Measurements from ENCODE around the gene COMT. TPM values are rescaled to one million over a fixed set of nuclear protein-coding genes. Genes with fewer than 3 reads are reported as not detected.

The COMT gene
- total and polyA plus RNA-seq, 9 of the 15 experiments (the other 6 are each of a cell fraction or from before 2014, with no cell fraction given): 12.5 to 351 (median 155) TPM

DNA sequence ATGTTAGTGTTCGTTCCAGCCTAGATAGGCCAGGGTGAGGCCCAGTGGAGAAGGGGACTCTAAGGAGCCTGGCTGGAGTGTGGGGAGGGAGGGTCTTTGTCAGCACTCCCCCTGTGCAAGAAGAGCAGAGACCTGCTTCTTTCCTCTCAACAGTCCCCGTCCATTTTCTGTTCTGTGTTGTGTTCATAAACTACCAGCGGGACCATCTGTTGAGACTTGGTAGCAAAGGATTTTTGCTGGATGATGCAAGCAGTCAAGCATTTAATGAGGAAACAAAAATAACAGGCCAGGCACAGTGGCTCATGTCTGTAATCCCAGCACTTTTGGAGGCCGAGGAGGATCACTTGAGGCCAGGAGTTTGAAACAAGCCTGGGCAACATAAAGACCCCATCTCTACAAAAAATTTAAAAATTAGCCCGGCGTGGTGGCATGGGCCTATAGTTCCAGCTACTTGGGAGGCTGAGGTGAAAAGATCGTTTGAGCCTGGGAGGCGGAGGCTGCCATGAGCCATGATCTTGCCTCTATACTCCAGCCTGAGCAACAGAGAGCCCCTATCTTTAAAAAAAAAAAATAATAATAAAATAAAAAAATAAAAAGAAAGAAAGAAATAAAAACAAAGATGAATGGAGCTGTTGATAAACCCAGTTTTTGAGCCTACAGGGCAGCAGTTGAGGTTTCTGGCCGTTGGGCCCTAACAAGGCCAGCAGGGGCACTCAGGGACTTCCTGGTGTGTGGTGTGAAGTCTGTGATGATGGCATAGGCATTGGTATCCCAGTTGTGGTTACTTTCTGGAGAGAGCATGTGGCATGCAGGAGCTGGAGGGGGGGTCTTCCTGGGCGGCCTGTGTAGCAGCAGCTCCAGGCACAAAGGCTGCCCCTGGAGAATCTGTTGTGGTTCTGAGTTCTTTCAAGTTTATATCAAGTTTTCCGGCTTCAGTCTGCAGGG is 1.8 kb downstream of the COMT start:
- DNase-seq (ENCODE audit: extremely low read depth in 1 of 4, low spot score in 3 of 4) (peak in 2 of 4 experiments; percentile 72 to 76), FAIRE-seq (no peak), ATAC-seq (peak; percentile 9)
- H3K79me2 ChIP-seq (ENCODE audit: control insufficient read depth, insufficient read depth, low read length): peaks cover 77% of the 10 kb centered on the region
- no TSS peak for BruUV-seq (replicated peaks)
- H3K9me1 ChIP-seq (ENCODE audit: control insufficient read depth, insufficient read depth, low read length): no peaks in the 10 kb centered on the region
- CTCF ChIA-PET (ENCODE audit: low intra/inter-chr PET ratio): interaction anchor here (0.9 kb wide), 1 partner anchor 220 kb away, joined by 3 read pairs; the partner anchor contains the start of gene GP1BB
- peak overlapping the region; percentile 88 for H3K27ac ChIP-seq (ENCODE audit: extremely low read depth, low read depth, low read length)
- WGBS (ENCODE audit: insufficient coverage, low coverage, missing lambda C conversion rate): 43% methylated on average over 11 of the region's 11 CpGs
- peaks cover 35% of the 10 kb centered on the region for H3K36me3 ChIP-seq (ENCODE audit: control insufficient read depth, insufficient read depth, low read length)
- peak overlapping the region; percentile 98 for H2AFZ ChIP-seq (ENCODE audit: low read depth, low read length)
- intact Hi-C loops (cut with micrococcal nuclease): no loop called here
- in situ Hi-C loops (cut with MboI): no loop called here
- H3K27me3 ChIP-seq (ENCODE audit: control insufficient read depth in 2 of 2, insufficient read depth in 2 of 2, low read length in 2 of 2): no peaks in the 10 kb centered on the region; a peak in 1 of 5 replicates
- POLR2A ChIA-PET: interaction anchor here (0.5 to 4.6 kb wide), 23 partner anchors 9 to 750 kb away, joined by 3 to 48 read pairs (median 3); partner anchors contain the start of gene TRMT2A
- peak overlapping the region; percentile 58 for H3K4me3 ChIP-seq
- H4K20me1 ChIP-seq (replicated peaks; ENCODE audit: control insufficient read depth, insufficient read depth, low read length): peaks cover 4% of the 10 kb centered on the region; the same call in 1 of the 2 replicates
- H3K4me1 ChIP-seq (replicated peaks in 1 of 2; ENCODE audit: control insufficient read depth in 2 of 2, insufficient read depth in 2 of 2, low read length in 2 of 2): peaks cover 45 to 47% of the 10 kb centered on the region in 2 experiments
- peak overlapping the region; percentile 94 to 97 for H3K9ac ChIP-seq (ENCODE audit: insufficient read depth in 1 of 2, low read depth in 2 of 2, low read length in 2 of 2)
- H3K9me3 ChIP-seq (replicated peaks; ENCODE audit: control insufficient read depth, insufficient read depth, low read depth, low read length): no peaks in the 10 kb centered on the region
- H3K4me2 ChIP-seq (ENCODE audit: insufficient read depth, low read length): peak overlapping the region; percentile 96
- TF ChIP-seq CHD1 (IDR thresholded peaks at IDR 0.05; ENCODE audit: low read length) (peak; percentile 6), MYC (IDR thresholded peaks at IDR 0.05; ENCODE audit: low read depth, low read length) (peak; percentile 36; the same call in 1 of the 2 replicates), MYC (CRISPR knock-in tag; IDR thresholded peaks at IDR 0.05; ENCODE audit: borderline replicate concordance, low read depth) (no peak; the same call in none of the 2 replicates), ZNF583 (CRISPR knock-in tag; IDR thresholded peaks at IDR 0.05) (peak; percentile 81), ZNF592 (IDR thresholded peaks at IDR 0.05) (no peak), DMBX1 (CRISPR knock-in tag; IDR thresholded peaks at IDR 0.05; ENCODE audit: borderline replicate concordance) (peak; percentile 96), CREBBP (IDR thresholded peaks at IDR 0.05; ENCODE audit: low read depth, low read length) (no peak), CCAR2 (IDR thresholded peaks at IDR 0.05; ENCODE audit: low read depth, low read length) (no peak), JUNB (CRISPR knock-in tag; conservative IDR thresholded peaks at IDR 0.05) (0 out of 2 replicates have a peak, but pooled peaks have one; percentile 52), NFXL1 (CRISPR knock-in tag; IDR thresholded peaks at IDR 0.05) (0 out of 2 replicates have a peak, but pooled peaks have one; percentile 82), KLF6 (CRISPR knock-in tag; IDR thresholded peaks at IDR 0.05; ENCODE audit: borderline replicate concordance) (peak; percentile 76; the same call in 1 of the 2 replicates)
- TF ChIP-seq, protein P1, sequence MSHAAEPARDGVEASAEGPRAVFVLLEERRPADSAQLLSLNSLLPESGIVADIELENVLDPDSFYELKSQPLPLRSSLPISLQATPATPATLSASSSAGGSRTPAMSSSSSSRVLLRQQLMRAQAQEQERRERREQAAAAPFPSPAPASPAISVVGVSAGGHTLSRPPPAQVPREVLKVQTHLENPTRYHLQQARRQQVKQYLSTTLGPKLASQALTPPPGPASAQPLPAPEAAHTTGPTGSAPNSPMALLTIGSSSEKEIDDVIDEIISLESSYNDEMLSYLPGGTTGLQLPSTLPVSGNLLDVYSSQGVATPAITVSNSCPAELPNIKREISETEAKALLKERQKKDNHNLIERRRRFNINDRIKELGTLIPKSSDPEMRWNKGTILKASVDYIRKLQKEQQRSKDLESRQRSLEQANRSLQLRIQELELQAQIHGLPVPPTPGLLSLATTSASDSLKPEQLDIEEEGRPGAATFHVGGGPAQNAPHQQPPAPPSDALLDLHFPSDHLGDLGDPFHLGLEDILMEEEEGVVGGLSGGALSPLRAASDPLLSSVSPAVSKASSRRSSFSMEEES (CRISPR knock-in tag; IDR thresholded peaks at IDR 0.05): peak; percentile 3; the same call in 1 of the 2 replicates
- TF ChIP-seq, protein P2, sequence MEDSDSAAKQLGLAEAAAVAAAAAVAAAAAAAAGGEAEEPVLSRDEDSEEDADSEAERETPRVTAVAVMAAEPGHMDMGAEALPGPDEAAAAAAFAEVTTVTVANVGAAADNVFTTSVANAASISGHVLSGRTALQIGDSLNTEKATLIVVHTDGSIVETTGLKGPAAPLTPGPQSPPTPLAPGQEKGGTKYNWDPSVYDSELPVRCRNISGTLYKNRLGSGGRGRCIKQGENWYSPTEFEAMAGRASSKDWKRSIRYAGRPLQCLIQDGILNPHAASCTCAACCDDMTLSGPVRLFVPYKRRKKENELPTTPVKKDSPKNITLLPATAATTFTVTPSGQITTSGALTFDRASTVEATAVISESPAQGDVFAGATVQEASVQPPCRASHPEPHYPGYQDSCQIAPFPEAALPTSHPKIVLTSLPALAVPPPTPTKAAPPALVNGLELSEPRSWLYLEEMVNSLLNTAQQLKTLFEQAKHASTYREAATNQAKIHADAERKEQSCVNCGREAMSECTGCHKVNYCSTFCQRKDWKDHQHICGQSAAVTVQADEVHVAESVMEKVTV (CRISPR knock-in tag; IDR thresholded peaks at IDR 0.05): peak; percentile 15; the same call in 1 of the 2 replicates
